ENCODE data around the gene ANO2. TPM values are rescaled to one million over a fixed set of nuclear protein-coding genes. Genes with fewer than 3 reads are reported as not detected.

ANO2 gene
- total RNA-seq, 2 donors from 2014 or later: 6.7 to 18.5 TPM

- no peaks in the 10 kb centered on the region for H3K4me1 ChIP-seq (ENCODE audit: control insufficient read depth in 1 of 2, low read depth in 2 of 2)
- TF ChIP-seq CTCF (IDR thresholded peaks at IDR 0.05): no peak
- ATAC-seq (ENCODE audit: insufficient number of reproducible peaks, low FRiP score, low read depth) (no peak), DNase-seq (ENCODE audit: low spot score) (no peak)
- H3K27ac ChIP-seq: no peak overlapping the region
- no peaks in the 10 kb centered on the region for H3K9me3 ChIP-seq
- H3K4me3 ChIP-seq: no peak overlapping the region
- H3K27me3 ChIP-seq (replicated peaks; ENCODE audit: insufficient read depth): no peaks in the 10 kb centered on the region
- H3K36me3 ChIP-seq: no peaks in the 10 kb centered on the region
Observed at GRCh38 chr12:5912011-5912410, 33.0 kb downstream of the ANO2 start.

GRCh38 chr12:5910790-5911548, 34.1 kb downstream of the ANO2 start:
- TF ChIP-seq CTCF (IDR thresholded peaks at IDR 0.05): no peak
- Histone ChIP-seq H3K27me3 (replicated peaks; ENCODE audit: insufficient read depth) (no peaks in the 10 kb centered on the region), H3K27ac (no peak overlapping the region), H3K4me1 (ENCODE audit: control insufficient read depth in 1 of 2, low read depth in 2 of 2) (no peaks in the 10 kb centered on the region), H3K4me3 (no peak overlapping the region), H3K9me3 (no peaks in the 10 kb centered on the region), H3K36me3 (no peaks in the 10 kb centered on the region)
- DNase-seq (ENCODE audit: low spot score) (no peak), ATAC-seq (ENCODE audit: insufficient number of reproducible peaks, low FRiP score, low read depth) (no peak)

GRCh38 chr12:5909560-5909959, 35.5 kb downstream of the ANO2 start:
- TF ChIP-seq CTCF (IDR thresholded peaks at IDR 0.05): no peak
- H3K27me3 ChIP-seq (replicated peaks; ENCODE audit: insufficient read depth): no peaks in the 10 kb centered on the region
- no peak overlapping the region for H3K4me3 ChIP-seq
- ATAC-seq (ENCODE audit: insufficient number of reproducible peaks, low FRiP score, low read depth) (no peak), DNase-seq (ENCODE audit: low spot score) (no peak)
- H3K9me3 ChIP-seq: no peaks in the 10 kb centered on the region
- H3K4me1 ChIP-seq (ENCODE audit: control insufficient read depth in 1 of 2, low read depth in 2 of 2): no peaks in the 10 kb centered on the region
- H3K27ac ChIP-seq: no peak overlapping the region
- no peaks in the 10 kb centered on the region for H3K36me3 ChIP-seq

- H3K4me3 ChIP-seq: no peak overlapping the region
- H3K27ac ChIP-seq: no peak overlapping the region
- H3K4me1 ChIP-seq (ENCODE audit: control insufficient read depth in 1 of 2, low read depth in 2 of 2): no peaks in the 10 kb centered on the region
- no peak for TF ChIP-seq CTCF (IDR thresholded peaks at IDR 0.05)
- H3K27me3 ChIP-seq (replicated peaks; ENCODE audit: insufficient read depth): no peaks in the 10 kb centered on the region
- no peaks in the 10 kb centered on the region for H3K36me3 ChIP-seq
- ATAC-seq (ENCODE audit: insufficient number of reproducible peaks, low FRiP score, low read depth): no peak
- no peaks in the 10 kb centered on the region for H3K9me3 ChIP-seq
- no peak for DNase-seq (ENCODE audit: low spot score)
Observed at GRCh38 chr12:5908251-5908650, 36.8 kb downstream of the ANO2 start.

- ATAC-seq (ENCODE audit: insufficient number of reproducible peaks, low FRiP score, low read depth): no peak
- H3K4me3 ChIP-seq: no peak overlapping the region
- H3K36me3 ChIP-seq: no peaks in the 10 kb centered on the region
- no peak for DNase-seq (ENCODE audit: low spot score)
- H3K9me3 ChIP-seq: no peaks in the 10 kb centered on the region
- no peak overlapping the region for H3K27ac ChIP-seq
- no peaks in the 10 kb centered on the region for H3K4me1 ChIP-seq (ENCODE audit: control insufficient read depth in 1 of 2, low read depth in 2 of 2)
- H3K27me3 ChIP-seq (replicated peaks; ENCODE audit: insufficient read depth): no peaks in the 10 kb centered on the region
- no peak for TF ChIP-seq CTCF (IDR thresholded peaks at IDR 0.05)
Observed at GRCh38 chr12:5907807-5908206, 37.3 kb downstream of the ANO2 start.

Measured in thoracic aorta (tissue), 2 donors.